Measurements from ENCODE around the gene DOK5. TPM values are rescaled to one million over a fixed set of nuclear protein-coding genes. Genes with fewer than 3 reads are reported as not detected.

DOK5 gene
- total and polyA plus RNA-seq, 7 donors, result 7.4 to 25.5 (median 13.3) TPM

GRCh38 chr20:54549658-54550326 is 74.4 kb downstream of the DOK5 start:
- Histone ChIP-seq H3K4me3 (no peak overlapping the region), H3K36me3 (ENCODE audit: insufficient read depth in 1 of 2, low read depth in 1 of 2) (no peaks in the 10 kb centered on the region), H3K27me3 (ENCODE audit: insufficient read depth in 3 of 3, low read length in 2 of 3) (no peaks in the 10 kb centered on the region), H3K9me3 (no peaks in the 10 kb centered on the region), H3K27ac (no peak overlapping the region), H3K4me1 (no peaks in the 10 kb centered on the region)
- TF ChIP-seq CTCF (IDR thresholded peaks at IDR 0.05), result no peak
- DNase-seq (no peak), ATAC-seq (no peak)
- intact Hi-C loops (cut with DNase I), result no loop called here
- 29 to 43% (median 33%) methylated on average over 3 of the region's 3 CpGs for WGBS, 3 donors

GRCh38 chr20:54550776-54551396 is 75.5 kb downstream of the DOK5 start:
- no peak for ATAC-seq
- H3K4me3 ChIP-seq, result no peak overlapping the region
- no peak overlapping the region for H3K27ac ChIP-seq
- intact Hi-C loops (cut with DNase I), result no loop called here
- no peaks in the 10 kb centered on the region for H3K4me1 ChIP-seq
- no peak for DNase-seq
- no peaks in the 10 kb centered on the region for H3K27me3 ChIP-seq (ENCODE audit: insufficient read depth in 3 of 3, low read length in 2 of 3)
- TF ChIP-seq CTCF (IDR thresholded peaks at IDR 0.05), result no peak
- peaks cover 0 to under 1% of the 10 kb centered on the region in 2 donors for H3K36me3 ChIP-seq (ENCODE audit: insufficient read depth in 1 of 2, low read depth in 1 of 2)
- no peaks in the 10 kb centered on the region for H3K9me3 ChIP-seq
- 95 to 97% (median 97%) methylated on average over 5 of the region's 5 CpGs for WGBS, 3 donors

- Histone ChIP-seq H3K36me3 (ENCODE audit: insufficient read depth in 1 of 2, low read depth in 1 of 2) (peaks cover 0 to 4% of the 10 kb centered on the region in 2 donors), H3K27ac (no peak overlapping the region), H3K27me3 (ENCODE audit: insufficient read depth in 3 of 3, low read length in 2 of 3) (no peaks in the 10 kb centered on the region), H3K9me3 (no peaks in the 10 kb centered on the region), H3K4me3 (no peak overlapping the region), H3K4me1 (no peaks in the 10 kb centered on the region)
- DNase-seq (no peak), ATAC-seq (no peak)
- intact Hi-C loops (cut with DNase I), result no loop called here
- TF ChIP-seq CTCF (IDR thresholded peaks at IDR 0.05), result no peak
Measured at GRCh38 chr20:54554006-54554405, 78.6 kb downstream of the DOK5 start.

- 83 to 86% (median 85%) methylated on average over 3 of the region's 3 CpGs for WGBS, 3 donors
- DNase-seq (no peak), ATAC-seq (no peak)
- no peak overlapping the region for H3K27ac ChIP-seq
- no peaks in the 10 kb centered on the region for H3K4me1 ChIP-seq
- no peaks in the 10 kb centered on the region for H3K27me3 ChIP-seq (ENCODE audit: insufficient read depth in 3 of 3, low read length in 2 of 3)
- H3K36me3 ChIP-seq (ENCODE audit: insufficient read depth in 1 of 2, low read depth in 1 of 2), result peaks cover 0 to 4% of the 10 kb centered on the region in 2 donors
- no peak overlapping the region for H3K4me3 ChIP-seq
- TF ChIP-seq CTCF (IDR thresholded peaks at IDR 0.05), result no peak
- no peaks in the 10 kb centered on the region for H3K9me3 ChIP-seq
- intact Hi-C loops (cut with DNase I), result no loop called here
Measured at GRCh38 chr20:54555150-54555549, 79.8 kb downstream of the DOK5 start.
